Islet precursor cell (in vitro differentiated cells): ENCODE measurements around the gene SLC25A26.

Experiments used
- DNase-seq: peaks from one replicate; pipeline ENCODE4 v3.0.0-alpha.2; 2018

Gene SLC25A26

GRCh38 chr3:66336333-66336766, 115.5 kb downstream of the SLC25A26 start:
- DNase-seq, result no peak

- DNase-seq, result no peak
These were observed 118.1 kb downstream of the SLC25A26 start for GRCh38 chr3:66338927-66339326.

GRCh38 chr3:66342717-66343356, 122.0 kb downstream of the SLC25A26 start:
- no peak for DNase-seq

- no peak for DNase-seq
These were observed 123.6 kb downstream of the SLC25A26 start for GRCh38 chr3:66344391-66344811.

- DNase-seq, result no peak
These were observed 124.2 kb downstream of the SLC25A26 start for GRCh38 chr3:66344848-66345578.

GRCh38 chr3:66348704-66349103, 127.9 kb downstream of the SLC25A26 start:
- no peak for DNase-seq

GRCh38 chr3:66350601-66351000, 129.8 kb downstream of the SLC25A26 start:
- DNase-seq, result no peak

GRCh38 chr3:66353039-66353438, 132.2 kb downstream of the SLC25A26 start:
- no peak for DNase-seq

GRCh38 chr3:66353530-66353929, 132.7 kb downstream of the SLC25A26 start:
- no peak for DNase-seq

- no peak for DNase-seq
These were observed 133.2 kb downstream of the SLC25A26 start for GRCh38 chr3:66354001-66354400.

- no peak for DNase-seq
These were observed 134.6 kb downstream of the SLC25A26 start for GRCh38 chr3:66355394-66355793.

GRCh38 chr3:66355997-66356396, 135.2 kb downstream of the SLC25A26 start:
- no peak for DNase-seq

- DNase-seq, result no peak
These were observed 140.6 kb downstream of the SLC25A26 start for GRCh38 chr3:66361356-66361755.

- no peak for DNase-seq
These were observed 141.7 kb downstream of the SLC25A26 start for GRCh38 chr3:66362541-66362941.

- DNase-seq, result no peak
These were observed 142.3 kb downstream of the SLC25A26 start for GRCh38 chr3:66363148-66363547.

GRCh38 chr3:66365080-66365479, 144.3 kb downstream of the SLC25A26 start:
- no peak for DNase-seq

- no peak for DNase-seq
These were observed 145.9 kb downstream of the SLC25A26 start for GRCh38 chr3:66366747-66367146.

- no peak for DNase-seq
These were observed 147.2 kb downstream of the SLC25A26 start for GRCh38 chr3:66367979-66368378.

- no peak for DNase-seq
These were observed 149.4 kb downstream of the SLC25A26 start for GRCh38 chr3:66370179-66370578.

- DNase-seq, result no peak
These were observed 150.6 kb downstream of the SLC25A26 start for GRCh38 chr3:66371432-66371831.

GRCh38 chr3:66372681-66373350, 152.0 kb downstream of the SLC25A26 start:
- DNase-seq, result peak; percentile 83

- DNase-seq, result peak; percentile 29
These were observed 155.8 kb downstream of the SLC25A26 start for GRCh38 chr3:66376568-66376967.

GRCh38 chr3:66377800-66378199, 157.0 kb downstream of the SLC25A26 start:
- peak; percentile 23 for DNase-seq

- DNase-seq, result peak; percentile 54
These were observed 157.5 kb downstream of the SLC25A26 start for GRCh38 chr3:66378256-66378655.
